ENCODE measurements around the gene GPR160.
"Not testable (repeated sequence)": the region's sequence is repeated elsewhere in the genome, so short reads cannot be mapped to it uniquely, and the experiment has no call there.

The GPR160 gene, protein sequence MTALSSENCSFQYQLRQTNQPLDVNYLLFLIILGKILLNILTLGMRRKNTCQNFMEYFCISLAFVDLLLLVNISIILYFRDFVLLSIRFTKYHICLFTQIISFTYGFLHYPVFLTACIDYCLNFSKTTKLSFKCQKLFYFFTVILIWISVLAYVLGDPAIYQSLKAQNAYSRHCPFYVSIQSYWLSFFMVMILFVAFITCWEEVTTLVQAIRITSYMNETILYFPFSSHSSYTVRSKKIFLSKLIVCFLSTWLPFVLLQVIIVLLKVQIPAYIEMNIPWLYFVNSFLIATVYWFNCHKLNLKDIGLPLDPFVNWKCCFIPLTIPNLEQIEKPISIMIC

DNA sequence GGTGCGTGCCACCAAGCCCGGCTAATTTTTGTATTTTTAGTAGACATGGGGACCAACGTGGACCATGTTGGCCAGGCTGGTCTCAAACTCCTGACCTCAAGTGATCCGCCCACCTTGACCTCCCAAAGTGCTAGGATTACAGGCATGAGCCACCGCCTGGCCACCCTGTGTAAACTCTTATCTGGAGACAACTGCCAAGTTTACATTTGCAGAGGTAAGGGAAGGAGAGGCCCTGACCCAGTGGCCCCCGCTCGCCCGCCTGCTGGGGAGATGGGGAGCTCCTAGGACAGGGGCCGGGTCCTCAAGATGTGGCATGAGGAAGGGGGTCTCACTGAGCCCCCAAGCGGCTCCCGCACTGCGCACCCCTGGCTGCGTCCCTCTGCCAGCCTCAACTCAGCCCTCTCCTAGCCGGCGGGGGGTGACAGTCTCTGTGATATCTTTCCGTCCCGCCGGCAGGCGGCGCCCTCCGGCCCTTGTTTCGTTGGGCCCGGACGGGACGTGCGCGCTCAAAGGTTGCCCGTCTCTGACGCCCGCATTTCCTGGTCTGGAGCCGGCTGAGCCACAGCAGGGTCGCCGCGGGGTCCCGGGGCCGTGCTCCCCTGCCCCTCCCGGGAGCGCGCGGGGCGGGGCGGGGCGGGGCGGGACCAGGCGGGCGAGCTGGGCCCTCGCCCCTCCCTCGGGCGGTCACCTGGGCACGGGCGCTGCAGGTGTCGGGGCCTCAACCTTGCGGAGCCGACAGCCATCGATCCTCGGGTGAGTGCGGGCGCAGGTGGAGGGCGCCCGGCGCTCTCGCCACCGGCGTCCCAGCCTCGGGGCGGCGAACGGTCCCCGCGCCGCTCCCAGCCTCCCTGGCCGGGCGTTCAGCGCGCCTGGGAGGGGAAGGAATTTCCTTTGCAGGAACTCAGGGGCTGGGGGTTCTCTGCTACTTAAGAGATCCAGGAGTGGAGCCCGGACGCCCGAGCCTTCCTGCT lies at the start of gene GPR160:
GPR160 (plus strand) TSS at position 533 of the 971 bp plus-strand sequence. CDS start 45,978 bp downstream, outside the sequence.
- peak; percentile 68 to 71 for DNase-seq (ENCODE audit: extremely low read depth in 1 of 2, low read depth in 1 of 2)

GRCh38 chr3:169990431-169990830 lies 47.4 kb upstream of the GPR160 start:
- DNase-seq (ENCODE audit: extremely low read depth in 1 of 2, low read depth in 1 of 2): no peak

- no peak for DNase-seq (ENCODE audit: extremely low read depth in 1 of 2, low read depth in 1 of 2)
These were observed 45.6 kb upstream of the GPR160 start for GRCh38 chr3:169992156-169992555.

- DNase-seq (ENCODE audit: extremely low read depth in 1 of 2, low read depth in 1 of 2): no peak
These were observed 45.0 kb upstream of the GPR160 start for GRCh38 chr3:169992781-169993180.

DNA sequence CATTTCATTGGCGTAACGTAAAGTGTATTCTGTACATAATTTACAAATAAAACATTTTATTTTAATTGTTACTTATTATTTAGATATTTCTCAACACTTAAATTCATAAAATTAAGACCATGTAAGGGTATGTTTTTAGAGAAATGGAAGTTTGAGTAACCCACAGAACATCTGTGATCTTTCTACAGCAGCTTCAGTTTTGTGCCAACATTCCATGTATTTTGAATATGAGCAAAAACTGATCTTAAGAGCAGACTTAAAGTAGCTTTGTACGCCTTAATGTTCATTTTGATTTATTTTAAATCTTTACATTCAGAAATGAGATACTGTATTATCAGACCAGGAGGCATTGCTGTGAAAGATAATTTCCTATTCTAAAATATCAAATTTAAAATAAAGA lies 44.0 kb upstream of the GPR160 start:
- DNase-seq (ENCODE audit: extremely low read depth in 1 of 2, low read depth in 1 of 2): no peak

DNA sequence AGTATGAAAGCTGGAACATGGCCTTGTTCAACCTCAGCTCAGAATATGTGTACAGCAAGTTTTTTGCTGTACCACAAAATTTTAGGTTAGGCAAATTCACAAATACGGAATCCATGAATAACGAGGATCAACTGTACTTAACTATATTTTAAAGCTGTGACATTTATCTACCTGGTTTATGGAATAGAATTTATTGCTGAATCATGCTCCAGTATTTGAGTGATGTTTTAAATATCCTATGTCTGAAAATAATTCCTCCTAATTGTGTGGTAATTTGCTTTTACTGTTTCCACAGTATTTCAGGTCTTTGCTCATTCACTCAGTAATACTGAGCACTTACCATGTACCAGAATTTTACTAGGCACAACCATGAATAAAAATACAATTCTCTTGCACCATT lies 41.7 kb upstream of the GPR160 start:
- no peak for DNase-seq (ENCODE audit: extremely low read depth in 1 of 2, low read depth in 1 of 2)

DNA sequence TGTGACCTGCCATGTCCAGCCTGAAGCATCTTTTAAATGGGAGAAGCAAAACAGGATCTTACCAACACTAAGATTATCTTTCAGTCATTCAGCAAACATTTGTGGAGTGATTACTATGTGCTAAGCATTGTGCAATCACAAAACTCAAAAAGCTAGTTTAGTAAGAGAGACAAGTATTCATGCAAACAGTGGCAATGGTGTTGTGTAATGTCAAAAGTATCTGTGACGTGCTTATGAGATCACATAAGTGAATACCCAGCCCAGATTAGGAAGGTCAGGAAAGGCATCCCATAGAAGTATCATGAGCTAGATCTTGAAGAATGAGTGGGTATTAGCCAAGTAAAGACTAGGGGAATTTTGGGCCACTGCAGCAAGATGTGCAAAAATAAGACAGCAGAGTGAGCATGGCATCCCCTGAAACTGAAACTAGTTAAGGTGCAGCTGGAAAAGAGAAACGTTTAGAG lies 39.1 kb upstream of the GPR160 start:
- DNase-seq (ENCODE audit: extremely low read depth in 1 of 2, low read depth in 1 of 2): no peak

DNA sequence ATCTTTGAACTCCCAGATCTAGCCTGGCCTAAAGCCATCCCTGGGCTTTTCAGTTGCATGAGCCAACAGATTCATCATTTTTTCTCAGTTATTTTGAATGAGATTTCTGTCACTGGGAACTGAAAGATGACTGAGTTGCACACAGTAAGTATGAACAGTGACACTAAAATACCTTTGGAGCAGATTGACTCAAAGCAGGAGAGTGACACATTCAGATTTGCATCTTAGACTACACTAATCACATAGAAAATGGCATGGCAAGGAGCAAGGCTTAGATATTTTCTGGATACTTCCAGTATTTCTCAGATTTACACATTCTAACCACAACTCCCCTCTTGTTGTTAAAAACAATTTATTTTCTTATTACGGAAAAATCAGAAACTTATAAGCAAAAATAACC lies 38.4 kb upstream of the GPR160 start:
- DNase-seq (ENCODE audit: extremely low read depth in 1 of 2, low read depth in 1 of 2): no peak

GRCh38 chr3:170000051-170000450 lies 37.7 kb upstream of the GPR160 start:
- no peak for DNase-seq (ENCODE audit: extremely low read depth in 1 of 2, low read depth in 1 of 2)

DNA sequence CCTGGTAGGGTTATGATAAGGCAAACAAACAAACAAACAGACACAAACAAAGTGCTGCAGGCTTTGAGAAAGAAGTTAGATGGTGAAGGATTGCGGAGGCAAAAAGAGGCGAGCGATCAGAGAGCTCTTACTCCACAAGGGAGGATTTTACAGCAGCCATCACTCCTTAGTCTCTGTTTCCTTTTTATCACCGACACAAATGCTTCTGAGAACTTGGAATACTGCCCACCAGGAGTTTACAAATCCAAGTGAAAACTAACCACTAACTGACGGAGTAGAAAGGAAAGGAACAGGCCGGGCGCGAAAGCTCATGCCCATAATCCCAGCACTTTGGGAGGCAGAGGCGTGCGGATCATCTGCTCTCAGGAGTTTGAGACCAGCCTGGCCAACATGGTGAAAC lies 35.6 kb upstream of the GPR160 start:
- DNase-seq (ENCODE audit: extremely low read depth in 1 of 2, low read depth in 1 of 2): no peak

- DNase-seq (ENCODE audit: extremely low read depth in 1 of 2, low read depth in 1 of 2): no peak
These were observed 34.9 kb upstream of the GPR160 start for GRCh38 chr3:170002879-170003278.

- no peak for DNase-seq (ENCODE audit: extremely low read depth in 1 of 2, low read depth in 1 of 2)
These were observed 33.9 kb upstream of the GPR160 start for GRCh38 chr3:170003881-170004356.

- peak in 1 of 2 donors; percentile 21 for DNase-seq (ENCODE audit: extremely low read depth in 1 of 2, low read depth in 1 of 2)
These were observed 30.6 kb upstream of the GPR160 start for GRCh38 chr3:170007031-170007663.

DNA sequence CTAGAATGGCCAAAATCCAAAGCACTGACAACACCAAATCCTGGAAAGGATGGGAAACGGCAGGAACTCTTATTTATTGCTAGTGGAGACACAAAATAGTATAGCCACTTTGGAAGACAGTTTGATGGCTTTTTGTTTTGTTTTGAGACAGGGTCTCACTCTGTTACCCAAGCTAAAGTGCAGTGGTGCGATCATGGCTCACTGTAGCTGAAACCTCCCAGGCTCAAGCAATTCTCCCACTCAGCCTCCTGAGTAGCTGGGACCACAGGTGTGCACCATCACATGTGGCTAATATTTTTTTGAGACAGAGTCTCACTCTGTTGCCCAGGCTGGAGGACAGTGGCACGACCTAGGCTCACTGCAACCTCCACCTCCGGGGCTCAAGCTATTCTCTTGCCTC lies 27.3 kb upstream of the GPR160 start:
- no peak for DNase-seq (ENCODE audit: extremely low read depth in 1 of 2, low read depth in 1 of 2)

GRCh38 chr3:170012683-170013400 lies 25.0 kb upstream of the GPR160 start:
- DNase-seq (ENCODE audit: extremely low read depth in 1 of 2, low read depth in 1 of 2): no peak

- DNase-seq (ENCODE audit: extremely low read depth in 1 of 2, low read depth in 1 of 2): no peak
These were observed 21.7 kb upstream of the GPR160 start for GRCh38 chr3:170016057-170016456.

DNA sequence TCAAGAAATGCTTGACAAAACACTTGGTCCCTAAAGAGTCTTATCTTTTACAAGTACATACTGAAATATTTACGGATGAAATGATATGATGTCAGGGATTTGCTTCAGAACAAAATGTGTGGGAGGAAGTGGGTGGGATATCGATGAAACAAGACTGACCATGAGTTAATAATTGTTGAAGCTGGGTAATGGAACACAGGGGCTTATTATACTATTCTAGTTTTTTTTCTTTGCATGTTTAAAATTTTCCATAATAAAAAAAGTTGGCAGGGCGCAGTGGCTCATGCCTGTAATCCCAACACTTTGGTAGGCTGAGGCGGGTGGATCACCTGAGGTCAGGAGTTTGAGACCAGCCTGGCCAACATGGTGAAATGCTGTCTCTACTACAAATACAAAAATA lies 18.5 kb upstream of the GPR160 start:
- not testable (repeated sequence) for DNase-seq (ENCODE audit: extremely low read depth in 1 of 2, low read depth in 1 of 2)

DNA sequence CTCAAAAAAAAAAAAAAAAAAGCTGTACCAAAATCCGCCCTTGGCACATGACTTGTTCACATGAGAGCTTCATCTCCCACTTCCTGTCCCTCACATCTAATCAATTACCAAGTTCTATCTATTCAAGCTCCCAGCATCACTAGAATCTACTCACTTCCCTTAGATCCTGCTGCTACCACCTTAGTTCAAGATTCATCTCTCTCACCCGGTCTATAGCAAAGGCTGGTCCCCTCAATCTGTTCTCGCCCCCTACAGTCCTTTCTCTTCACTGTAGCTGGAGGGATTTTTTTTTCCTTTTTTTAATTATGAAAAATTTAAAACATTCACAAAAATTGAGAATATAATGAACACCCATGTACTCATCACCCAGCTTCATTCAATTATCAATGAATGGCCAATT lies 16.7 kb upstream of the GPR160 start:
- no peak for DNase-seq (ENCODE audit: extremely low read depth in 1 of 2, low read depth in 1 of 2)

DNA sequence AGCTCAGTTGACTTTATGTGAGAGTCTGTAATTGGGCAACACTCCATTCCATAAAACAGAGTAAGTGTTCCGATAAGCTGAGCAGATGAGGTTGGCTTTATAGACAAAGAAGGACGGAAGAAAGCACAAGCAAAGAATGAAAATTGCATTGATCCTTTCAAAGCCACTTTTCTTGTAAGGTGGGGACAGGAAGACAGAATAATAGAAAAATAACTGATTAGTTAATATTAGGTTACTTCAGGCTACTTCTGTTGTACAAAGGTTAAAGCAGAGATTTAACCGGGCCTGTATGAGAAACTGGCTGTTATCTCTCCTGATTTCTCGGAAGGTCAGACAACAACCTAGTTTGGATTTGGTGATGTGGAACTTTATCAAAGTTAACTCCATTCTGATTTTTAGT lies 15.5 kb upstream of the GPR160 start:
- no peak for DNase-seq (ENCODE audit: extremely low read depth in 1 of 2, low read depth in 1 of 2)

DNA sequence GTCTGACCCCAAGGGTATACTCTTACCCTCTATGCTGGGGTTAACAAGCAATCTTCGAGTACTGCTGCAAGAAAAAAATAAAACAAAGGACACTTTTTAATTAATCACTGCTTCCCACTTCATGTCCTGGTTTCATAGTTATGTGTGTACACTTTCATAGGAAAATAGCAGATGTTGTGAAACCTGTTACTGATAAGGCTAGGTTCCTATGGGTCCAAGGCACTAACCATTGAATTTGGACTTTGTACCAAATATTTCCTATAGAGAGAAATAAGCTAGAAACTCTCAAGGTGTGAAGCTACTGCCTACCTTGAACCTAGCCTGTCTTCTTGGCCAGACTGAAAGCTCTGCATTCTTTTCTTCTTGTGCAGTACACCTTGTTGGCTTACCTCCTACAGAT lies 14.6 kb upstream of the GPR160 start:
- no peak for DNase-seq (ENCODE audit: extremely low read depth in 1 of 2, low read depth in 1 of 2)

Data from stimulated activated CD8-positive, alpha-beta memory T cell treated with anti-CD3 and anti-CD28 coated beads, Interleukin-7, amount 100 ng/mL, for 48 hours (primary cell).